Measurements from ENCODE around the gene GARNL3. TPM values are rescaled to one million over a fixed set of nuclear protein-coding genes. Genes with fewer than 3 reads are reported as not detected.
A peak's percentile ranks its signal among the peaks of the same experiment; 100 is the strongest.

The GARNL3 gene
- total RNA-seq, 3 donors from 2014 or later, result 13.4 to 44.8 (median 26.2) TPM

GRCh38 chr9:127229691-127230417 lies 34.7 kb upstream of the GARNL3 start:
- Histone ChIP-seq H3K27me3 (no peaks in the 10 kb centered on the region), H3K9me3 (no peaks in the 10 kb centered on the region), H3K4me1 (no peaks in the 10 kb centered on the region), H3K27ac (no peak overlapping the region), H3K36me3 (no peaks in the 10 kb centered on the region), H3K4me3 (no peak overlapping the region)
- TF ChIP-seq POLR2AphosphoS5 (IDR thresholded peaks at IDR 0.05), result no peak
- no peak for TF ChIP-seq CTCF (IDR thresholded peaks at IDR 0.05)
- TF ChIP-seq POLR2A (IDR thresholded peaks at IDR 0.05), result no peak
- intact Hi-C loops (cut with DNase I; ENCODE audit: low total_unique reads), result loop anchor here (10.0 kb wide), 1 partner anchor 185 kb away; no protein-coding TSS in a partner anchor
- DNase-seq (ENCODE audit: low spot score in 2 of 2), result no peak

GRCh38 chr9:127231666-127232065 lies 32.9 kb upstream of the GARNL3 start:
- no peaks in the 10 kb centered on the region for H3K4me1 ChIP-seq
- DNase-seq (ENCODE audit: low spot score in 2 of 2), result no peak
- TF ChIP-seq POLR2AphosphoS5 (IDR thresholded peaks at IDR 0.05) (no peak), CTCF (IDR thresholded peaks at IDR 0.05) (no peak), POLR2A (IDR thresholded peaks at IDR 0.05) (no peak)
- H3K4me3 ChIP-seq, result no peak overlapping the region
- intact Hi-C loops (cut with DNase I; ENCODE audit: low total_unique reads), result no loop called here
- H3K27ac ChIP-seq, result no peak overlapping the region
- no peaks in the 10 kb centered on the region for H3K9me3 ChIP-seq
- no peaks in the 10 kb centered on the region for H3K36me3 ChIP-seq
- no peaks in the 10 kb centered on the region for H3K27me3 ChIP-seq

- no peak for DNase-seq (ENCODE audit: low spot score in 2 of 2)
- Histone ChIP-seq H3K36me3 (no peaks in the 10 kb centered on the region), H3K27ac (peak overlapping the region in 1 of 2 donors; percentile 6), H3K27me3 (no peaks in the 10 kb centered on the region), H3K4me3 (no peak overlapping the region), H3K4me1 (no peaks in the 10 kb centered on the region), H3K9me3 (no peaks in the 10 kb centered on the region)
- intact Hi-C loops (cut with DNase I; ENCODE audit: low total_unique reads), result no loop called here
- TF ChIP-seq POLR2AphosphoS5 (IDR thresholded peaks at IDR 0.05) (no peak), POLR2A (IDR thresholded peaks at IDR 0.05) (no peak), CTCF (IDR thresholded peaks at IDR 0.05) (no peak)
Measured at GRCh38 chr9:127232833-127233549, 31.6 kb upstream of the GARNL3 start.

- TF ChIP-seq POLR2AphosphoS5 (IDR thresholded peaks at IDR 0.05) (no peak), CTCF (IDR thresholded peaks at IDR 0.05) (no peak), POLR2A (IDR thresholded peaks at IDR 0.05) (no peak)
- Histone ChIP-seq H3K4me3 (no peak overlapping the region), H3K36me3 (no peaks in the 10 kb centered on the region), H3K4me1 (no peaks in the 10 kb centered on the region), H3K9me3 (no peaks in the 10 kb centered on the region), H3K27me3 (no peaks in the 10 kb centered on the region), H3K27ac (no peak overlapping the region)
- no peak for DNase-seq (ENCODE audit: low spot score in 2 of 2)
- intact Hi-C loops (cut with DNase I; ENCODE audit: low total_unique reads), result no loop called here
Measured at GRCh38 chr9:127233550-127233949, 31.0 kb upstream of the GARNL3 start.

GRCh38 chr9:127233989-127234388 lies 30.6 kb upstream of the GARNL3 start:
- H3K36me3 ChIP-seq, result no peaks in the 10 kb centered on the region
- no peaks in the 10 kb centered on the region for H3K9me3 ChIP-seq
- no peak overlapping the region for H3K4me3 ChIP-seq
- no peak for TF ChIP-seq POLR2AphosphoS5 (IDR thresholded peaks at IDR 0.05)
- TF ChIP-seq POLR2A (IDR thresholded peaks at IDR 0.05), result no peak
- TF ChIP-seq CTCF (IDR thresholded peaks at IDR 0.05), result no peak
- no peaks in the 10 kb centered on the region for H3K4me1 ChIP-seq
- intact Hi-C loops (cut with DNase I; ENCODE audit: low total_unique reads), result no loop called here
- DNase-seq (ENCODE audit: low spot score in 2 of 2), result no peak
- H3K27ac ChIP-seq, result peak overlapping the region; percentile 22 to 30
- H3K27me3 ChIP-seq, result no peaks in the 10 kb centered on the region

All from breast epithelium (tissue), 4 donors.